CD4-positive, alpha-beta T cell treated with Interleukin-4 for 1 hour (primary cell): Measurements from ENCODE around the gene TMEM30B.
"Not testable (repeated sequence)": the region's sequence is repeated elsewhere in the genome, so short reads cannot be mapped to it uniquely, and the experiment has no call there.

ENCODE experiments used
- DNase-seq, 2 donors: peaks; one replicate each; pipeline ENCODE4 v3.0.0-alpha.2; 2020 to 2022

Gene TMEM30B

DNA sequence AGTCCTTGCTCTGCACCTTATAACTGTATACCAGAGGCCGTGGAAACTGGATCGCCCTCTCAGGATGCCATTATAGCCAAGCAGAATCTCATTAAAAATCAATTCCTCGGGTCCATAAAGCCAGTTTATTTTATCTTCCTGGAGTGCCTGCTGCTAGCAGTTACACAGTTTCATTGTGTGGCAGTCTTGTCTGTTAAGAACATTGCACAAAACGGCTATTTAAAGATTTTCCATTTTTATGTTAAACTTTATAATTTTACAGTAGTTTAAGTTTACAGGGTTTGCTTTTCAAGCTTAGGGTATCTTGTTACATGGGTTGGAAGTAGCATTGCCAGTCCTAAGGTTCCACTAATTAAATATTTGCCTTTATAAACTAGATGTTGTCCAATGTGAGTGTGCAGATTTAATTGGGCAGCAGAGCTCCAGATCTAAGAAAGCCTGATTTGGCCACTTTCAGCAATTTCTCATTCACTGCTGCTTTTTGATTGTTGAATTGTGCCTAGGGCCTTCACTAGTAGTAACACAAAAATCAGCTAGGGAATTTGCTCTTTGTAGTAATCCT lies 17.0 kb downstream of the TMEM30B start:
- DNase-seq: no peak

DNA sequence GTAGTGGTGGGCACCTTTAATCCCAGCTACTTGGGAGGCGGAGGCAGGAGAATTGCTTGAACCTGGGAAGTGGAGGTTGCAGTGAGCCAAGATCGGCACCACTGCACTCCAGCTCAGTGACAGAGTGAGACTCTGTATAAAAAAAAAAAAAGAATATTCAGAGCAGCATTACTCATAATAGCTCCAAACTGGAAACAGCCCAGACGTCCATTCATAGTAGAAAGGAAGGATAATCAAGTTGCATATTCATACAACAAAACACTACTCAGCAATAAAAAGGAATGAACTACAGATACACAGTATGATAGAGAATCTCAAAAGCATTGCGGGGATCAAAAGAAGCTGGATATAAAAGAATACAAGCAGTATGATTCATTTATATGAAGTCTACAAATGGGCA lies 19.1 kb downstream of the TMEM30B start:
- DNase-seq: no peak

DNA sequence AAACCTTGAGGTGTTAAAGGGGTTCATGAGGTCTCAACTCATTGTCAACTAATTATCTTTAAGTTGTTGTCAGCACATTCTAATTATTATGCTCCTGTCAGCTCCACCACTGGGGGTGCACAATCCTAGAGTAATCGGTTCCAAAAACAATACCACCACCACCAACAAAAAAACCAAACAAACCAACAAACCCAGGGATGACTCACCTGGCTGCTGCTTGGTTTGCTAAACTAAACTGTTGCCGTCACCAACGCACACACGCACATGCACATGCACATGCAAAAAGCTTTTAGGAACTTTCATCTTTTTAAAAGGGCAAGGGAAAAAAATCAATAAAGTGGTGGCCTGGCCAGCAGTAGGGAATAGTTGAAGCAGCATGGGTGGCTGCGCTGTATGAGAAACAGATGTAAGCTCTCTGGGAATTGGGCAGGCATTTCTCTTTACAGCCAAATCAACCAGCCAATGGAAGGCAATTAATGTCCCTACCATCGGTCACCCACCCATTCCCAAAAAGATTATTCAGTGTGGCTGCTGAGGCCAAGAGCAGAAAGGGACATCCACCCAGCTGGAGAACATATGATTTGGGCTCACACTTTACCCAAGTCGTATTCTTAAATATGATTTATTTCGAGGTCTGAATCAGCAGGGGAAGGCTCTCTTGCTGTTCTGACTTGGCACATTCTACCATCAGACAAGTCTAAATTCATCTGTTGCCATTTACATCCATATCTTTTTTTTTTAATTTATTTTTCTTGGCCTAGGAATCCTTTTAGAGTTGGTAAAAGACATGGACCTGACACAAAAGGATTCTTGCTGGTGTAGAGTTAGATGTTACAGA lies 20.0 kb downstream of the TMEM30B start:
- no peak for DNase-seq

DNA sequence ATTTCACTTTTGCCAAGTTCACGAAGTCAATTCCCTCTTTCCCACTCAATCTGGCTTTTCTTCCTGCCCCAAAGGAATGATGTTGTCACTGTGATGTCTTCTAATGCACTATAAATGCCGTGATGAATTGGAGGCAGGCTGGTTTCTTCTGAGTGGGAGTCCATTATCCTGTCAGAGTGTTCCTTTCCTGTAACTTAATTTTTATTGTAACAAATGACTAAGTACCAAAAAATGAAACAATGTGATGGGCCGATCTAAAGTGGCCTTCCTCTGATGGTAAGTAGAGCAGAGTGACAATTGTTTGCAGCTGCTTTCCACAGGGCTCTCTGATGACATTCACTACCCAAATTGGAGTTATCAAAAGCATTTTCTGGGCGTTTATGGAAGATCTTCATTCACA lies 22.2 kb downstream of the TMEM30B start:
- no peak for DNase-seq

DNA sequence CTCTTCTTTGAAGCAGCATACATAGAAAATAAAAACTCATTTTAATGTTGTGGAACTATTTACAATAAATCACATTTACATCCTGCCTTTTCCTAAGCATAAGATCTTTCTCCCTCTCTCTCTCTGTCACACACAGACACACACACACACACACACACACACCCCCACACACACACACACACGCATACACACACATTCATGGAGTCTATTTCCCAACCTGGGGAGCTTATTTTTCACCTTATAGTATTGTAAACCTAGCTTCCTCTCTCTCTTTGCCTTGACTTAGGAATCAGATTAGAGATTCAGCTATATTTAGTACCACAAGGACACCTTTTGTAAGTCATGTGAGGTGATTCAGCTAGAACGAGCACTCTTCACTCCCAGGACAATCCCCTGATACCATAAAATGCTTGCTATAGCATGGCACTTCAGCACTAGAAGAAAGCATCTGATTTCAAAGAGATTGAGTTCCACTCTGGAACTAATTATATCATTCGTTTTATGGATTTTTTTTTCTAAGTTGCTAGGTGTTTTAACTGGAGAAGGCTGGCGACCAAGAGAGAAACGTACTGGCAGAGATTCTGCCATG lies 23.6 kb downstream of the TMEM30B start:
- DNase-seq: no peak

DNA sequence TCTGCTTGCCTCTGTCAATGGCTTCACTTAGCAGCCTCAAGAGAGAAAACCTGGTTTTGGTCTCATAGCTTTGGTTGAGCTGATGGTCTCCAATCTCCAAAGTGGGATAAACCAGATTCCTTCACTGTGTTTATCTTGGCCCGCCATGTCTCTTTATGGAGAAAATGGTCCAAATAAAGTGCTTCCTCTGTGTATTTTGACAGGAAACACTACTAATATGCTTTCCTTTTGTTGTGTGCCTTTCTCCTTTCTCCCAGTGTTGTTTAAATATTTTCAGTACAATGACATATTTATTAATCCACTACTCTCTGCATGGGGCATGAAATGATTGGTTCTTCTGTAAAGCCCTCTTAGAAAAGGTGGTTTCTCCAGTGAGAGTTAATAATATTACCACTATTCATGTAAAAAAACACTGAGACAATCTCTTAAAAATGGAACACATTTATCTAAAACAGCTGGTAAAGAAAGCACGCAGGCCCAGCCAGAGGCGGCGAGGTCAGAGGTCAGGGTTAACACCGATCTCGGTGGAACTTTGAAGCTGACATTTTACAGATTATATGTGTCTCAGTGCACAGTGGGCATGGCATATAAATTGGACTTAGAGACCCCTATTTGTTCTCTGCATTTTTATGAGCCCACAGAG lies 24.2 kb downstream of the TMEM30B start:
- no peak for DNase-seq

DNA sequence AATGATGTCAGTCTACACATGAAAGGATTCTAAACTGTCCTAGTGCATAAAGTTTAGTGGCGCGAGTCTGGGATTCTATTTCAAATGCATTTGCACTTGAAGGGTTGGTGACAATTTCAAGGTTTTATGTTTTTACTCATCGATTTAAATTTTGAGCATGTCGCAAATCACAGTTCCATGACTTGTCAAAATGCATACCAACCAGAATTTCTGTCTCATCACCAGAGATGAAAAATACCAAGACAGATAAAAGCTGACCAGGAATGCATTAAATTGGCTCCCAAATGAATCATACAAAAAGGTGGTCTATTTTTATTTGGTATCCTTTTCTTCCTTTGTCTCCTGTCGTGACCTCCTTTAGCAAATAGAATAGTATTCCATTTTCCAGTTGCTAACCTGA lies 25.2 kb downstream of the TMEM30B start:
- DNase-seq: no peak

DNA sequence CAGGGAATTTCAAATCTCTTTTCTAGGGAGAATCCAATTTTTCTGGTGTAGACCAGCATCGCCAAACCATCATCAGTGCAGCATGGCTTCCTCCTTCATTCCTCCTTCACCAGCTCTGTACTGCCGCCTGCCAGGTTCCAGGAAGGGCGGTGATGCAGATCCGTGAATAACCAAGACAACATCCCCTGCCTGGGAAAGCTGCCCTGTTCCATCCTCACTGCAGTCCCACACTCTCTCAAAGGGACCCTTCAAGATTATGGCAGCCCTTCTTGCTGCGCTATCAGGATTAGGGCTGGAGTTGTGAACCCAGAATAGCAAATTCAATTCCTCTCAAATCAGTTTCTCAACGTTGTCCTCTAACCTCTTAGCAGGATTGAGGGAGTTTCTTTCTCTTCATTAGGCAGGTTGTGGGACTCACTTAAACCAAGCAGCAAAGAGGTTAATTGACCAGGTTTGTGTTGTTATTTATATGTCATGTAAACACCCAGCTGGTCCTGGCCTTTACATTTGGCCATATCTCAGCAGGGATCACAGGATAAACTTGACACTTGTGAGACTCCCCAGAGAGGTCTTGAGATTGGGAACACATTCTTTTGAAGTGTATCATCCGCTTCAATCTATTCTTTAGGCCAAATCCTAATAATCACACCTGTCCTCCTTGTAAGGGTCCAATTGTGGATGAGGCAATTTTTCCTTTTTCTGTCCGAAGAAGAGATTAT lies 26.2 kb downstream of the TMEM30B start:
- DNase-seq: no peak

DNA sequence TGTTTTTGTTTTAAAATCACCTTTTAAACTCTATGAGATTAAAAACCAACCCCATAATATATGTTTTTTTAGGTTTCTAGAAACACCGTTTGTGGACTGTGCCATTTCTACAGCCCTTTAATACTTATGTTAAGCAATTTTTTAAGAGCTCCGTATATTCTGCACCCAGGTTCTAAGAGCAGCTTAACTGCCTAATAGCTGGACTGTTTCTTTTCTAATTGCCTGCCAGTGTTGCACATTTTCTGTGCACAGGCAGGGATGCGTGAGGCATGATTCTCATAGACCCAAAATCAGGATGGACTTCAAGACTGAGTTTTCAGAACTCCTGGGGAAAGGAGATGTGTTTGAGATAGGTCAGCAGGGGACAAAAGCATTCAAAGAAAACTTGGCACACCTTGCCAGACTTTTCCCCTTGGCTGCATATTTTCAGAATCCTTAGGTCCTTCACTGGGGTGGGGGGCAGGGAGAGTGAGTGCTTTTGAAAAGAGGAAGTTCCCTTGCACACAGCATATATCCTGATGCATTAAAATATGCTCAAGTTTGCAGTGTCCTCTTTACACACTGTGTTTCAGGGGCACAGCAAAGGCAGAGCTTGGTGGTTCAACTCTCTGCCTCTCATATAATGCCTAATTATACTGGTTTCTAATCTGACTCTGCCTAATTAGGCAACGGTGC lies 27.9 kb downstream of the TMEM30B start:
- no peak for DNase-seq

DNA sequence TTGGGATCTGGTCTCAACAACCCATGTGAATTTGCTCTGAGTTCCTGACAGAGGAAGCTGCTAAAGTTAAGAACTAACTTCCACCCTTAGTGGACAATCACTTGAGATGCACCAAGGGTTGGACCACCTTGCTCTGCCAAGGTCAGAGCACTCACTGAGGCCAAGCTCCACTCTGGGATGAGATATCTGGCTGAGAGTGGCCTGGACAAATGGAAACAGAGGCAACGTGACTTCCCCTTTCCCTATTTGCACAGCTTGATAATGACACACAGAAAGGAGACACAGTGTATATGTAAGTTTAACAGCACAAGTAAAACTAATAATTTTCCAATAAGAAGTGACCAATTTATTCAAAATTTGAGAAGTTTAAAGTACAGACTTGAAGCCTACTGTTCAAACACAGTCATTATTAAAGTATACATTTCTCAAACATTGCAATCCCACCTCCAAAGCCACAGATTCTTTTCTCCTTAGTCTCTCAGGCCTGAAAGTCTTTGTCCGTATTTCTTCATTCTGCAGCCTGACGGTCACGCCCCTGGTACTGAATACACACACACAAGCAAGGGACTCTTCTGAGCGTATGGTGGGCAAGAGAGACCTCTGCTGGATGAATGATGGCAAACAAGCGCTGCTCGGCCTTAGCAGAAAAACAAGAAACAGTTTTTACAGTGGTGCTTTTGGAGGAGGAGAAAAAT lies 28.6 kb downstream of the TMEM30B start:
- DNase-seq: peak; percentile 63 to 68

DNA sequence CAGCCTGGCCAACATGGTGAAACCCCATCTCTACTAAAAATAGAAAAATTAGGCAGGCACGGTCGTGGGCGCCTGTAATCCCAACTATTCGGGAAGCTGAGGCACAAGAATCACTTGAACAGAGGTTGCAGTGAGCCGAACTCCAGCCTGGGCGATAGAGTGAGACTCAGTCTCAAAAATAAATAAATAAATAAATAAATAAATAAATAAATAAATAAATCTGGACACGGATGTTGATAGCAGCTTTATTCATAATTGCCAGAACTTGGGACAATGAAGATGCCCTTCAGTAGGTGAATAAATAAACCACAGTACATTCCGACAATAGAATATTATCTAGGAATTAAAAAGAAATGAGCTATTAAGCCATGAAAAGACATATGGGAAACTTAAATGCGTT lies 31.1 kb downstream of the TMEM30B start:
- no peak for DNase-seq

DNA sequence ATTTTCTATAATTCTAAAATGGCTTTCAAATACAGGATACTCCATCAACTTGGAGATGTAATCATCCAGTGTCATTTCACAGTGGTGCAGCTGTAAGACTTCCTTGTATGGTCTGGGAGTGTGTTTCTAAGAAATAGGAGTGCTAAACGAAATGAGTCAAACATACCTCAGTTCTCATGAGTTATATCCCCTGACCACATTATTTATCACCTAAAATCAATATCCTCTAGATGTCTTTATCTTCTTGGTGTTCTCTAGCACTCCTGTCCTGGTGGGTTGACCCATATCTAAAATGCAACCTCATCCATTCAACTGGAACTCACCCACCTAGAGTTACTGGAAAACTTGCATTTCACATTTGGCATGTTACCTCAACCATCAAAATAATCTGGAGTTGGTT lies 33.2 kb downstream of the TMEM30B start:
- DNase-seq: no peak

DNA sequence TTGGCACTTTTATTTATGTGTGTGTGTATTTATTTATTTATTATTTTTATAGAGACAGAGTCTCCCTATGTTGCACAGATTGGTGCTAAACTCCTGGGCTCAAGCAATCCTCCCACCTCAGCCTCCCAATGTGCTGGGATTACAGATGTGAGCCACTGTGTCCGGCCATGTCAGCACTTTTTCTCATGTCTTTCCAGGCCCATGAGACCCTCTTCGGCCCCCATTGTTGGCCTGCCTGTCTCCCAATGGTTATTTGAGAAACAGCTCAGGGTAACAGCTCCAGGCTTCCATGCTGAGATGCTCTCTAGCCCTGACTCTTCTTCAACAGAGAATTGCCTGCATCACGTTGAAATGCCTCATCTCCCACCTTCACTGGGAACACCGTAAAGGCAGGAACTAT lies 34.4 kb downstream of the TMEM30B start:
- DNase-seq: no peak

DNA sequence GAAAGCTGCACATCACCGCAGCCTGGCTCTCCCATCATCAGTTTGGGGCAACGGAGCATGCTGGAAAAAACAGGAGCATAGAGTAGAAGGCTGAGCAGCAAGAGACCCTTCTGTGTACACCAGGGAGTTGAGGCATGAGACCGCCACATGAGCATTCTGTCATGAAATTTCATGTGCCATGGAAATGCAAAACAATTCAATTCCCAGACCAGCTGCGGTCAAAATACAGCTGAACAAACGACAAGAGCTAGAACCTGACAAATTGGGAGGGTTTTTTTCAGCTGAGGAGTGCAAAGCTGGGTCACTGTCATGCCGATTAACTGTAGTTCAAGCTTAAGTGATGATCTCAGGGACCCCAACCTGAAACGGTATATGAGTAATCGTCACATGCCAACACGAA lies 37.1 kb downstream of the TMEM30B start:
- no peak for DNase-seq

DNA sequence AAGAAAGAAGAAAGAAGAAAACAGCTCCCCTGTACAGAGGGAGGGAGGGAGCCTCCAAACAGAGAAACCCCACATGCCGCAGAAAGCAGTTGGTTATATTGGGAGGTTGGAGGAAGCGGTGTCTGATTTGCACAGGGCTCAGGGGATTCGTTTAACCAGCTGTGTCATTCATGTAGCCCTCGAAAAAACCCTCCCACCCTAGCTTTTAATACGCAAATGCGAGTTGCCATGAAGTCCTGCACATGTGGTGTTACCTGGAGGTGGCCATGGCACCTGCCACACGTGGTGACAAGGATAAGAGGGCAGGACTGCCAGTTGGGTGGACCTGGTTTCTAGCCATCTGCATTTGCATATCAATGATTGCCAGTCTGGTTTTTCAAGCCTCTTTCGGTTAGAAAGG lies 40.9 kb downstream of the TMEM30B start:
- no peak for DNase-seq

DNA sequence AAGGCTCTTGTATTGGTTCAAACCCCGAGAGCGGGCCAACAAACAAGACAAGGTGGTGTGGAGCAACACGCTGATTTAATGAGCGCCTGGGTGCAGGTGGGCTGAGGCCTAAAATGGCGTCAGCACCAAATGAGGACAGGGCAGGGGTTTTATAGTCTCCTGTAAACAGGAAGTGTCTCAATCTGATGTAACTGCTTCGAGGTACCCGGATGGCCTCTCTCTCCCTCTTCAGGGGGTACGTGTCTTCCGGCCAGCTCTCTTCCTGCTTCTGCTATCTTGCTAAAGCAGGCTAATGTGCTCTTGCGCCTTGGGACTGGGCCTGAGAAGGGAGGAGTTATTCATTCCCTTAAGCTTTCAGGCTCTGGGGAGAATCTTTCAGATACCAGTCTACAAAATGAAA lies 41.9 kb downstream of the TMEM30B start:
- DNase-seq: not testable (repeated sequence)

DNA sequence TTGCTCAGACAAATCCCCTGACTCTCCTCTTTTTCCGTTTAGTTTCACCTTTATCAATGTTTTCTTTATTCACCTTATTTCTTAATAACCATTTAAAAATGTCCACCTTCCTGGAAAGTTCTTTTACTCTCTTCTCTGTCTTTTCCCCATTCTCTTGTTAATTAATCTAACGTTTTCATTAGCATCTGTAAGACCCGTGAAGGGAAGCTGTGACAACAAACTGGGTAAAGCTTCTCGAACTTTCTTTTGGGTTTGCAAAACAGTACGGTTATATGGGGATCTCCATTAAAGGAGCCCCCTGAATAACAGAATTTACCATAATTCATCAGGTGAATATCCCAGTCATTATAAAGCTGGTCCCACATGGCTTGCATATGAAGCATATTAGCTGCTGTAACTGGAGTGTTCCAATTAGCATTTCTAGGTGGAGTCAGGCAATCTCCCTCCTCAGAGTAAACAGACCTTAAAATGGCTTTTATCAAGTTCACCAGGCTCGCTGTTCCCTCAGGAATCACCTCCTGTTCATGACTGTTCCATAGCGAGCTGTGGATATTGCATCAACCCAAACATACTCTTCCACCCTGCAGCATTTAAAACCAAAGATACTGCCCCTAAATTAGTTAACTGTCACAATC lies 42.4 kb downstream of the TMEM30B start:
- DNase-seq: no peak

DNA sequence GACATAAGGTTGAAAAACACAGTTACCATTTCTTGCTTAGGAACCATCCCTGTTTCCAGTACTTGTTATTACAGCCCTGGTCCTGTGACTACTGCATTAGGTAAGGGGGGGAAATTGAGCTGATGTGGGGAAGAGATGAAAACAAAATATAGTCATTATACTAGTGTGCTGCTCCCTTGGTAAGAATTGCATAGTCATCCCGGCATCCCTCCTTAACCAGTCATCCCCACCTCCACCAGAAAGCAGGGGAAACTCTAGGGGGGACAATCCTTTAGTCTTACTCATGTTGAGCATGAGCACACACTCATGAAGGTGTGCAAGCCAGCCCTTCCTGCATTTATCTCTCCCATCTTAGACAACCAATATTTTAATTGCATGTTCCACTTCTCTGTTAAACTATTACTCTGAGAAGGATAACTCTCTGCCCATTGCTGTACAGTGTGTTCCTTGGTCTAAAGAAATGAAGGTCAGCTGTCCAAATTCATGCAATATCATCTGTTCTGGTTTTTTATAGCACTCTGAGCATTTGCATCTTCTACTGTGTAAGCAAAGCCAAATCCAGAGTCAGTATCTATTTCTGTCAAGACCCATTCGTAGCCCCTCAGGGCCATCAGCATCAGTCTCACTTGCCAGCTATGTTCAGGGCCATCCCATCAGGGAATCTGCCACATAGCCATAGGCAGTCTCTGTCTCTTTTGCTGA lies 46.8 kb downstream of the TMEM30B start:
- no peak for DNase-seq

DNA sequence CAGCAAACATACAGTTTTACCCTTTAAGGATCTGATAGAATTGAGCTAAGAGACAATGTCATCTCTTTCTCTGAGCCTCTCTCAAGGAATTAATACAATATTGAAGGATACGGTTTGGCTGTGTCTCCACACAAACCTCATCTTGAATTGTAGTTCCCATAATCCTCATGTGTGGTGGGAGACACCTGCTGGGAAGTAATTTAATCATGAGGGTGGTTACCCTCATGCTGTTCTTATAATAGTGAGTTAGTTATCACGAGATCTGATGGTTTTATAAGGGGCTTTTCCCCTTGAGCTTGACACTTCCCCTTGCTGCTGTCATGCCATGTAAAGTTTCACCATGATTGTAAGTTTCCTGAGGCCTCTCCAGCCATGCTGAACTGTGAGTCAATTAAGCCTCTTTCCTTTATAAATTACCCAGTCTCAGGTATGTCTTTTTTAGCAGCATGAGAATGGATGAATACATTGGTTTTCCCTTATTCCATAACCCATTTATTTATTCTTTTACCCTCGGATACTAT lies 47.6 kb downstream of the TMEM30B start:
- no peak for DNase-seq

DNA sequence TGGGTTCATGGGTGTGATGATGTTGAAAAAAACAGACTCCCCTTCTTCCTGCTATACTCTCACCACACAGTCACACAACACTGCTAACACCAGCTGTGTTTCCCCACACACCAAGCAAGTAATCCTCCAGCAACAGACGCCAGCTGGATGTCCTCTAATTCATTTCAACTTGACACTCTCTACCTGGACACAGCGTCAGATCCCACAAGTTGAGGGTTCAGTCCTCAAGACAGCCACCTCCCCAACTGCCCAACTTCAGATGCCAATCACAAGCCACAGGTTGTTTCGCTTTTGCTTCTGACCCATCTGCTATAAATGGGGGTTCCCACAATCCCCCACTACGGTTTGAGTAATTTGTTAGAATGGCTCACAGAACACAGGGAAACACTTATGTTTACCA lies 49.3 kb downstream of the TMEM30B start:
- DNase-seq: no peak

DNA sequence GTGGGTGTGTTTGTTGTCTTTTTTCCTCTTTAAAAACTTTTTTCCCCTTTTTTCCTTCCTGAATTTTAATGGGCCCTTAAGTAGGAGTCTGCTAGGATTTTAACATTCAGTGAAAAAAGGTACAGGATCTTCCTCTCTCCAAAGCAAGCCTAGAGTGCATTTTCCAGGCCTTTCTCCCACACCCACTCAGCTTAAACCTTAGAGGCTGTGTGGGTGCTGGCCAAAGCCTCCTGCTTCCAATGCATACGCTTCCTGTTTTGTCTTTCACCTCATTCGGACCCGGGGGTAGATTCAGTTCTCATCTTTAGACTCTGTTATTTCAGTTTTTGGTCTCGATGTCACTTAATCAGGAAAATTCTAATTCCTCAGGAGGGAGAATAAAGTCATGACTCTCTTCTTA lies 51.2 kb downstream of the TMEM30B start:
- no peak for DNase-seq
